H9 (cell line): ENCODE data around the gene ETF1. TPM values are rescaled to one million over a fixed set of nuclear protein-coding genes. Genes with fewer than 3 reads are reported as not detected.

Experiments used
- DNase-seq: peaks from one replicate; pipeline ENCODE4 v3.0.0-alpha.2; 2017
- H2AFZ ChIP-seq: one replicate; pipeline ENCODE4 v1.6.1; 2013; ENCODE audit warnings: mild to moderate bottlenecking, low read length, control low read depth, moderate library complexity
- H2AK5ac ChIP-seq: 2 replicates; pipeline ENCODE4 v1.6.1; 2013; ENCODE audit warnings: low read length, control low read depth, mixed read lengths; ENCODE audit not compliant: insufficient read length
- H2BK120ac ChIP-seq: one replicate; pipeline ENCODE4 v1.6.1; 2013; ENCODE audit warnings: low read depth, mild to moderate bottlenecking, low read length, control low read depth, inconsistent platforms; ENCODE audit not compliant: poor library complexity, severe bottlenecking
- H2BK12ac ChIP-seq: 2 replicates; pipeline ENCODE4 v1.6.1; 2013; ENCODE audit warnings: low read length, control low read depth, mixed read lengths, low read depth; ENCODE audit not compliant: insufficient read length
- H2BK15ac ChIP-seq: 2 replicates; pipeline ENCODE4 v1.6.1; 2013; ENCODE audit warnings: low read depth, low read length, control low read depth
- H2BK20ac ChIP-seq: one replicate; pipeline ENCODE4 v1.6.1; 2013; ENCODE audit warnings: low read depth, mild to moderate bottlenecking, low read length, control low read depth, inconsistent platforms; ENCODE audit not compliant: poor library complexity, severe bottlenecking
- H2BK5ac ChIP-seq: 2 replicates; pipeline ENCODE4 v1.6.1; 2013; ENCODE audit warnings: low read length, control low read depth, mixed read lengths; ENCODE audit not compliant: insufficient read length
- H3K14ac ChIP-seq: 2 replicates; pipeline ENCODE4 v1.6.1; 2013; ENCODE audit warnings: low read length, control low read depth; ENCODE audit not compliant: insufficient read depth
- H3K18ac ChIP-seq: 2 replicates; pipeline ENCODE4 v1.6.1; 2013; ENCODE audit warnings: low read depth, mild to moderate bottlenecking, mixed read lengths, low read length, control low read depth; ENCODE audit not compliant: insufficient read length
- H3K23ac ChIP-seq: 2 replicates; pipeline ENCODE4 v1.6.1; 2013; ENCODE audit warnings: low read length, control low read depth, mixed read lengths, low read depth; ENCODE audit not compliant: insufficient read length
- H3K23me2 ChIP-seq: 2 replicates; pipeline ENCODE4 v1.6.1; 2013; ENCODE audit warnings: low read depth, mild to moderate bottlenecking, mixed read lengths, low read length, control low read depth; ENCODE audit not compliant: insufficient read length, poor library complexity, severe bottlenecking
- H3K27ac ChIP-seq: 2 replicates; pipeline ENCODE4 v1.5.1; 2013; ENCODE audit warnings: low read length, control low read depth, mixed read lengths, low read depth; ENCODE audit not compliant: insufficient read length
- H3K27me3 ChIP-seq: 2 replicates; pipeline ENCODE4 v1.6.1; 2013; ENCODE audit warnings: low read length, control low read depth, inconsistent platforms; ENCODE audit not compliant: insufficient read depth
- H3K4ac ChIP-seq: 2 replicates; pipeline ENCODE4 v1.6.1; 2013; ENCODE audit warnings: low read depth, mild to moderate bottlenecking, control low read depth, inconsistent platforms, low read length, moderate library complexity
- H3K4me1 ChIP-seq: 2 replicates; pipeline ENCODE4 v1.6.1; 2013; ENCODE audit warnings: low read length, control low read depth, inconsistent platforms; ENCODE audit not compliant: insufficient read depth
- H3K4me2 ChIP-seq: 2 replicates; pipeline ENCODE4 v1.6.1; 2013; ENCODE audit warnings: low read length, control low read depth, mixed read lengths; ENCODE audit not compliant: insufficient read length, insufficient read depth
- H3K56ac ChIP-seq: 2 replicates; pipeline ENCODE4 v1.6.1; 2013; ENCODE audit warnings: low read depth, mild to moderate bottlenecking, mixed read lengths, low read length, control low read depth; ENCODE audit not compliant: insufficient read length
- H3K79me1 ChIP-seq: 2 replicates; pipeline ENCODE4 v1.6.1; 2013; ENCODE audit warnings: low read depth, mild to moderate bottlenecking, moderate library complexity, low read length, control low read depth, inconsistent platforms; ENCODE audit not compliant: insufficient read depth, poor library complexity, severe bottlenecking
- H3K79me2 ChIP-seq: 2 replicates; pipeline ENCODE4 v1.6.1; 2013; ENCODE audit warnings: low read length, control low read depth, inconsistent platforms; ENCODE audit not compliant: insufficient read depth
- H3K9ac ChIP-seq: 2 replicates; pipeline ENCODE4 v1.6.1; 2013; ENCODE audit warnings: low read length, control low read depth, mixed read lengths; ENCODE audit not compliant: insufficient read length; ENCODE audit errors: extremely low read depth
- H3K9me3 ChIP-seq: one replicate; pipeline ENCODE4 v1.6.1; 2013; ENCODE audit warnings: low read depth, low read length, inconsistent platforms; ENCODE audit not compliant: control insufficient read depth
- H3T11ph ChIP-seq: one replicate; pipeline ENCODE4 v1.6.1; 2013; ENCODE audit warnings: mild to moderate bottlenecking, low read length, control low read depth, inconsistent platforms
- H4K20me1 ChIP-seq: one replicate; pipeline ENCODE4 v1.6.1; 2013; ENCODE audit not compliant: control insufficient read depth, insufficient read length, insufficient read depth
- H4K5ac ChIP-seq: 2 replicates; pipeline ENCODE4 v1.6.1; 2013; ENCODE audit warnings: low read depth, mild to moderate bottlenecking, mixed read lengths, low read length, control low read depth; ENCODE audit not compliant: insufficient read length
- H4K8ac ChIP-seq: replicated peaks from 2 replicates; pipeline ENCODE4 v1.6.1; 2013; ENCODE audit warnings: low read length, control low read depth, mixed read lengths, low read depth; ENCODE audit not compliant: insufficient read length
- H4K91ac ChIP-seq: 2 replicates; pipeline ENCODE4 v1.6.1; 2013; ENCODE audit warnings: low read depth, mild to moderate bottlenecking, moderate library complexity, mixed read lengths, low read length, control low read depth; ENCODE audit not compliant: insufficient read length
- H3K27ac Mint-ChIP-seq, 3 experiments: 2 replicates in 2 of 3; 3 replicates in 1 of 3; pipeline ENCODE4 v1.8.0; 2020 to 2021; ENCODE audit warnings: mixed read lengths in 3 of 3, mild to moderate bottlenecking in 1 of 3, moderate library complexity in 1 of 3
- H3K27me3 Mint-ChIP-seq: 2 replicates; pipeline ENCODE4 v1.8.0; 2021; ENCODE audit warnings: low read depth, mild to moderate bottlenecking, moderate library complexity, mixed read lengths
- H3K36me3 Mint-ChIP-seq, 3 experiments: 2 replicates in 2 of 3; 3 replicates in 1 of 3; pipeline ENCODE4 v1.8.0; 2020 to 2021; ENCODE audit warnings: low read depth in 3 of 3, mixed read lengths in 3 of 3; ENCODE audit not compliant: insufficient read depth in 1 of 3
- H3K4me1 Mint-ChIP-seq, 2 experiments: 2 replicates each; pipeline ENCODE4 v1.8.0; 2020; ENCODE audit warnings: mixed read lengths in 2 of 2
- H3K4me3 Mint-ChIP-seq, 2 experiments: 2 replicates in 1 of 2; 3 replicates in 1 of 2; pipeline ENCODE4 v1.8.0; 2020 to 2021; ENCODE audit warnings: mild to moderate bottlenecking in 2 of 2, mixed read lengths in 2 of 2, moderate library complexity in 1 of 2
- H3K9me3 Mint-ChIP-seq, 2 experiments: 2 replicates in 1 of 2; 3 replicates in 1 of 2; pipeline ENCODE4 v1.8.0; 2020; ENCODE audit warnings: mild to moderate bottlenecking in 2 of 2, mixed read lengths in 2 of 2, moderate library complexity in 1 of 2
- WGBS: extraction: QIAGEN DNeasy Blood & Tissue Kit; methylation state at CpG from one replicate; pipeline ENCODE4 v1.1.7; 2013; ENCODE audit warnings: missing lambda C conversion rate, low lambda C conversion rate, mixed read lengths; ENCODE audit not compliant: insufficient read length; ENCODE audit errors: extremely low coverage; 5-methylcytosine and 5-hydroxymethylcytosine counted together
- total RNA-seq: library from RNA; stranded (reverse); gene quantifications from 2 replicates; pipeline ENCODE4 v1.2.1, GENCODE V29; 2021
- TF ChIP-seq, protein P1 (sequence below): fragments of 200-600 bp; sonication (generic); conservative IDR thresholded peaks from 3 replicates; pipeline ENCODE4 v1.8.0; 2021; ENCODE audit warnings: antibody characterized with exemption, mild to moderate bottlenecking

Gene ETF1
- total RNA-seq, 1 experiment from 2014 or later, result 175 TPM

GRCh38 chr5:138471052-138471361 lies 72.0 kb downstream of the ETF1 start:
- no peak overlapping the region for H3K56ac ChIP-seq
- H3K18ac ChIP-seq, result no peak overlapping the region
- no peak overlapping the region for H2BK120ac ChIP-seq
- TF ChIP-seq, protein P1, sequence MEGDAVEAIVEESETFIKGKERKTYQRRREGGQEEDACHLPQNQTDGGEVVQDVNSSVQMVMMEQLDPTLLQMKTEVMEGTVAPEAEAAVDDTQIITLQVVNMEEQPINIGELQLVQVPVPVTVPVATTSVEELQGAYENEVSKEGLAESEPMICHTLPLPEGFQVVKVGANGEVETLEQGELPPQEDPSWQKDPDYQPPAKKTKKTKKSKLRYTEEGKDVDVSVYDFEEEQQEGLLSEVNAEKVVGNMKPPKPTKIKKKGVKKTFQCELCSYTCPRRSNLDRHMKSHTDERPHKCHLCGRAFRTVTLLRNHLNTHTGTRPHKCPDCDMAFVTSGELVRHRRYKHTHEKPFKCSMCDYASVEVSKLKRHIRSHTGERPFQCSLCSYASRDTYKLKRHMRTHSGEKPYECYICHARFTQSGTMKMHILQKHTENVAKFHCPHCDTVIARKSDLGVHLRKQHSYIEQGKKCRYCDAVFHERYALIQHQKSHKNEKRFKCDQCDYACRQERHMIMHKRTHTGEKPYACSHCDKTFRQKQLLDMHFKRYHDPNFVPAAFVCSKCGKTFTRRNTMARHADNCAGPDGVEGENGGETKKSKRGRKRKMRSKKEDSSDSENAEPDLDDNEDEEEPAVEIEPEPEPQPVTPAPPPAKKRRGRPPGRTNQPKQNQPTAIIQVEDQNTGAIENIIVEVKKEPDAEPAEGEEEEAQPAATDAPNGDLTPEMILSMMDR, result no peak
- H3K23ac ChIP-seq, result no peak overlapping the region
- no CpG with 5 or more reads among the region's 2 CpGs for WGBS
- no peak overlapping the region for H2BK5ac ChIP-seq
- H4K91ac ChIP-seq, result no peak overlapping the region
- peaks cover 18 to 28% (median 26%) of the 10 kb centered on the region in 3 experiments for H3K36me3 Mint-ChIP-seq
- no peak overlapping the region for H2BK12ac ChIP-seq
- no peak overlapping the region for H3T11ph ChIP-seq
- H3K14ac ChIP-seq, result no peak overlapping the region
- no peak overlapping the region for H3K4me2 ChIP-seq
- no peak overlapping the region for H3K4me3 Mint-ChIP-seq
- no peaks in the 10 kb centered on the region for H4K20me1 ChIP-seq
- H2BK15ac ChIP-seq, result no peak overlapping the region
- H3K9me3 ChIP-seq, result no peaks in the 10 kb centered on the region
- H4K8ac ChIP-seq, result no peak overlapping the region
- H3K27me3 ChIP-seq, result no peaks in the 10 kb centered on the region; the same call in 1 of the 2 replicates
- H2BK20ac ChIP-seq, result no peak overlapping the region
- peaks cover 26% of the 10 kb centered on the region for H3K27me3 Mint-ChIP-seq
- peaks cover 31 to 34% of the 10 kb centered on the region in 2 experiments for H3K4me1 Mint-ChIP-seq
- H3K79me1 ChIP-seq, result no peaks in the 10 kb centered on the region
- no peak overlapping the region for H3K27ac ChIP-seq
- H3K9ac ChIP-seq, result no peak overlapping the region
- H3K9me3 Mint-ChIP-seq, result peaks cover 0 to 11% of the 10 kb centered on the region in 2 experiments; a peak in 2 of 5 replicates
- H3K4me1 ChIP-seq, result 0 out of 2 replicates have a peak, but pooled peaks cover 1% of the 10 kb centered on the region
- H2AK5ac ChIP-seq, result no peak overlapping the region
- H3K27ac Mint-ChIP-seq, result no peak overlapping the region
- no peak overlapping the region for H3K4ac ChIP-seq
- no peak overlapping the region for H2AFZ ChIP-seq
- H4K5ac ChIP-seq, result no peak overlapping the region
- no peak for DNase-seq
- H3K23me2 ChIP-seq, result peaks cover 8% of the 10 kb centered on the region
- no peaks in the 10 kb centered on the region for H3K79me2 ChIP-seq
